GM12891 (cell line): Measurements from ENCODE around the gene TBC1D22A.

ENCODE experiments used
- DNase-seq: peaks from one replicate; pipeline ENCODE4 v3.0.0; 2011; ENCODE audit warnings: low spot score; ENCODE audit not compliant: insufficient read length
- FAIRE-seq: peaks from 2 replicates; lab custom pipeline; 2011; peaks lifted over from hg19 to GRCh38; lab: Jason Lieb, UNC
- PAX5 ChIP-seq: IDR thresholded peaks from 2 replicates; pipeline ENCODE4 v1.6.1; 2011; ENCODE audit warnings: low read length, moderate library complexity, mild to moderate bottlenecking; ENCODE audit not compliant: insufficient read depth, severe bottlenecking
- POLR2A ChIP-seq: IDR thresholded peaks from 2 replicates; pipeline ENCODE4 v1.6.1; 2011; ENCODE audit warnings: low read depth, low read length, control low read depth
- POLR2AphosphoS5 ChIP-seq: IDR thresholded peaks from 2 replicates; pipeline ENCODE4 v1.6.1; 2011; ENCODE audit warnings: low read depth, low read length, control low read depth
- POU2F2 ChIP-seq: IDR thresholded peaks from 2 replicates; pipeline ENCODE4 v1.6.1; 2011; ENCODE audit warnings: low read depth, mild to moderate bottlenecking, control low read depth, low read length, moderate library complexity
- SPI1 ChIP-seq: IDR thresholded peaks from 2 replicates; pipeline ENCODE4 v1.6.1; 2011; ENCODE audit warnings: low read depth, low read length, control low read depth
- TAF1 ChIP-seq: IDR thresholded peaks from 2 replicates; pipeline ENCODE4 v1.6.1; 2011; ENCODE audit warnings: low read depth, low read length, control low read depth

Gene TBC1D22A

GRCh38 chr22:46737105-46737975 is 25.1 kb upstream of the TBC1D22A start:
- DNase-seq (peak; percentile 70), FAIRE-seq (peak; percentile 35)
- TF ChIP-seq PAX5 (no peak), SPI1 (peak; percentile 59), TAF1 (no peak), POLR2AphosphoS5 (no peak)

- peak; percentile 28 for FAIRE-seq
- peak; percentile 83 for DNase-seq
Measured at GRCh38 chr22:46737976-46738646, 24.3 kb upstream of the TBC1D22A start, which contains the start of gene CERK. TSS of gene CERK (minus strand) at chr22:46738252. CDS start at chr22:46738148, 104 bp downstream.

GRCh38 chr22:46738647-46739093 is 23.8 kb upstream of the TBC1D22A start:
- no peak for TF ChIP-seq SPI1
- no peak for DNase-seq
- FAIRE-seq: no peak

More at GRCh38 chr22:46737976-46738646, 24.3 kb upstream of the TBC1D22A start, which contains the start of gene CERK:
- TF ChIP-seq POU2F2 (no peak), POLR2A (no peak), TAF1 (no peak), POLR2AphosphoS5 (no peak), PAX5 (no peak), SPI1 (no peak)

GRCh38 chr22:46739094-46739870 is 23.2 kb upstream of the TBC1D22A start:
- no peak for TF ChIP-seq PAX5
- TF ChIP-seq SPI1: no peak
- TF ChIP-seq POLR2AphosphoS5: no peak
- TF ChIP-seq TAF1: no peak
- TF ChIP-seq POU2F2: no peak
- no peak for TF ChIP-seq POLR2A
- FAIRE-seq: peak; percentile 92
- DNase-seq: peak; percentile 52

GRCh38 chr22:46740910-46741780 is 21.3 kb upstream of the TBC1D22A start:
- FAIRE-seq: no peak
- DNase-seq: no peak

GRCh38 chr22:46741974-46742519 is 20.4 kb upstream of the TBC1D22A start:
- FAIRE-seq: no peak
- no peak for DNase-seq
- TF ChIP-seq PAX5 (no peak), POU2F2 (no peak), SPI1 (no peak), TAF1 (no peak), POLR2A (no peak), POLR2AphosphoS5 (no peak)

More at GRCh38 chr22:46740910-46741780, 21.3 kb upstream of the TBC1D22A start:
- TF ChIP-seq POLR2AphosphoS5: no peak
- no peak for TF ChIP-seq SPI1
- no peak for TF ChIP-seq POLR2A
- TF ChIP-seq PAX5: no peak
- no peak for TF ChIP-seq POU2F2
- no peak for TF ChIP-seq TAF1

GRCh38 chr22:46742576-46743221 is 19.8 kb upstream of the TBC1D22A start:
- TF ChIP-seq POLR2A (no peak), TAF1 (no peak), SPI1 (no peak), POLR2AphosphoS5 (no peak), PAX5 (no peak), POU2F2 (no peak)
- no peak for FAIRE-seq
- no peak for DNase-seq

GRCh38 chr22:46744581-46744980 is 17.9 kb upstream of the TBC1D22A start:
- no peak for DNase-seq
- no peak for FAIRE-seq
- no peak for TF ChIP-seq POLR2A
- no peak for TF ChIP-seq POLR2AphosphoS5
- no peak for TF ChIP-seq POU2F2
- TF ChIP-seq SPI1: no peak
- TF ChIP-seq PAX5: no peak
- TF ChIP-seq TAF1: no peak
